AG09319 (cell line): Measurements from ENCODE around the gene TIAL1.

Experiments used
- DNase-seq: peaks from one replicate; pipeline ENCODE4 v3.0.0-alpha.2; 2010; ENCODE audit warnings: low read depth; ENCODE audit errors: extremely low read depth
- TF ChIP-seq, protein P1 (sequence below): IDR thresholded peaks from 2 replicates; pipeline ENCODE4 v1.5.1; 2011; ENCODE audit warnings: low read depth, mild to moderate bottlenecking, inconsistent platforms, low read length, moderate library complexity

TIAL1 gene, protein sequence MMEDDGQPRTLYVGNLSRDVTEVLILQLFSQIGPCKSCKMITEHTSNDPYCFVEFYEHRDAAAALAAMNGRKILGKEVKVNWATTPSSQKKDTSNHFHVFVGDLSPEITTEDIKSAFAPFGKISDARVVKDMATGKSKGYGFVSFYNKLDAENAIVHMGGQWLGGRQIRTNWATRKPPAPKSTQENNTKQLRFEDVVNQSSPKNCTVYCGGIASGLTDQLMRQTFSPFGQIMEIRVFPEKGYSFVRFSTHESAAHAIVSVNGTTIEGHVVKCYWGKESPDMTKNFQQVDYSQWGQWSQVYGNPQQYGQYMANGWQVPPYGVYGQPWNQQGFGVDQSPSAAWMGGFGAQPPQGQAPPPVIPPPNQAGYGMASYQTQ

DNA sequence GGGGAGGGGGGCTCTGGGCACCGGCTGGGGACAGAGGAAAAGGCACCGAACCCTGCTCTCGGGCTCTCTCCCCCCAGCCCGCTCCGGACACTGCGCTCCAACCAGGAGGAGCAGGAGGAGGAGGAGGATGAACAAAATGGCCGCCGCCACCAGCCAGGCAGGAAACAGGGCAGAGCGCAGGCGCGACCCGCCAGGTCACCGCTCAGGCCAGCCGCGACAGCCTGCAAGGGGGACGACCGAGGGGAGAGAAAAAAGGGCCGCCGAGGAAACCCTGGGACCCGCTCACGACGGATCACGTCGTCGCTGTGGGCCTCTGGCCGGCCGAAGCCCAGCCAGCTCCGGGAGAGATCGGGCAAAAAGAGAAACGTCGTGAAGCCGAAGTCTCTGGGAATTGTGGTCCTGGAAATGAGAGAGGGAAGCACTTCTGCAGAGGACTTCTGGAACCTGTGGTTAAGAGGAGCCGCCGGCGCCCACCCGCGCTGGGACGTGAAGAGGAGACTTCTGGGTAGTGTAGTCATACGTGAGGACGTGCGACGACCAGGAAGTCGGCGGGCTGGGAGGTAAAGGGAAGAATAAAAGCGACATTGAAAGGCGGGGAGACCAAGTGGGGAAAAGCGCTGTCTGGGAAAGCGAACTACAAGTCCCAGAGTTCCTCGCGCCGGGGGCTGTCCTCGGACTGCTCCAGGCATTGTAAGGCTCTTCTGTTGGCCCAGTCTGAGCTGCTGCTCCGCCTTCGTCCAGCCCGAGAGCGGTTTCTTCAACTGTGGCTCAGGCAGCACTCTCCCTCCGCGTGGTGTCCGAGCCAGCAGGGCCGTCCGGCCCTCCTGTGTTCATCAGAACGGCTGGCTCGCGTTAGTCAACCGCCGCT is at the start of gene TIAL1:
Gene TIAL1, minus strand, starts transcription at position 428 of the 868 bp plus-strand sequence. CDS start 499 bp downstream, outside the sequence.
- TF ChIP-seq, protein P1, sequence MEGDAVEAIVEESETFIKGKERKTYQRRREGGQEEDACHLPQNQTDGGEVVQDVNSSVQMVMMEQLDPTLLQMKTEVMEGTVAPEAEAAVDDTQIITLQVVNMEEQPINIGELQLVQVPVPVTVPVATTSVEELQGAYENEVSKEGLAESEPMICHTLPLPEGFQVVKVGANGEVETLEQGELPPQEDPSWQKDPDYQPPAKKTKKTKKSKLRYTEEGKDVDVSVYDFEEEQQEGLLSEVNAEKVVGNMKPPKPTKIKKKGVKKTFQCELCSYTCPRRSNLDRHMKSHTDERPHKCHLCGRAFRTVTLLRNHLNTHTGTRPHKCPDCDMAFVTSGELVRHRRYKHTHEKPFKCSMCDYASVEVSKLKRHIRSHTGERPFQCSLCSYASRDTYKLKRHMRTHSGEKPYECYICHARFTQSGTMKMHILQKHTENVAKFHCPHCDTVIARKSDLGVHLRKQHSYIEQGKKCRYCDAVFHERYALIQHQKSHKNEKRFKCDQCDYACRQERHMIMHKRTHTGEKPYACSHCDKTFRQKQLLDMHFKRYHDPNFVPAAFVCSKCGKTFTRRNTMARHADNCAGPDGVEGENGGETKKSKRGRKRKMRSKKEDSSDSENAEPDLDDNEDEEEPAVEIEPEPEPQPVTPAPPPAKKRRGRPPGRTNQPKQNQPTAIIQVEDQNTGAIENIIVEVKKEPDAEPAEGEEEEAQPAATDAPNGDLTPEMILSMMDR, result no peak

DNA sequence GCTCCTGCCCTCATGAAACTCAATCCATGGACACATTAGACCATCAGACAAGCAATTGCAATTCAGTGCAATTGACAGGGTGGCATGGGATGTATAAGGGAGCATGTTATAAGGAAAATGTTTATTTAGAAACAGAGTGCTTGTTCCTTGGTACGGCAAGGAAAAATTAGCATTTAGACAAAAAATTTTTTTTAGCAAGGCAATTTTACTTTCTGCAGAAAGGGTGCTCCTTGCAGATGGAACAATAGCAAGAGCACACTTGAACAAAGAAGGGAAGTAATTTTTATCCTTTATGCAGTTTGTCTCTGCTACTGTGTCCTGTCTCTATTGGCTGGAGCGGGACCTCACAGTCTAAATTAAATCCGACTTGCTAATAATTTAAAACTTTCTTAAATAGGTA is 48.2 kb upstream of the TIAL1 start:
- no peak for DNase-seq
- TF ChIP-seq, protein P1, result no peak

More for the DNA sequence above, at the start of gene TIAL1:
- peak; percentile 98 for DNase-seq

DNA sequence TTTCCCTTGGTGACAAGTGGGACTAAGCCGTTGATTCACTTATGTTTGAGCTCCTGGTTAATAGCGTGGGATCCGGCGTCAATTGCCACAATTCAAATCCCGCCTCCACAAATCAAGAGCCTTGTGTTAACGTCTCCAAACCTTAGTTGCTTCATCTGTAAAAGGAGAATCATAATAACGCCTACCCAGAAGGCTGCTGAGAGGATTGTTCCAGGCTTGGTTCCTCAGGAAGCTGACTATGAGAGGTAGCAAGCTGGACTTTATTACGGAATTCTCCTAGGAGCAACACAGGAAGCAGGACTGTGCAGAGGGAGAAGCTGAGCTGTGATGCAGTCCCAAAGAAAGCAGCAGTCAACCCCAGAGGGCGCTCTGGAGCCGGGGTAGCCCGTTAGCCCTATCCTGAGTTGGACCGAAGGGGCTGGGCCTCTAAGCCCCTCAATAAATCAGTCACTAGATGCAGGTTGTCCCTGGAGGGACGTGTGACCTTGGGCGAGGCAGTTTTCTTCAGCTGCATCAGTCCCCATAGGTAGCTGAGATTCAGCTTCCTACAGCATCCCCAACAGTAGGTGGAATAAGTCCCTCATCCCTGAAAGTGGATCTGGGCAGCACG is 47.5 kb upstream of the TIAL1 start:
- DNase-seq, result no peak
- TF ChIP-seq, protein P1, result no peak; the same call in none of the 2 replicates

DNA sequence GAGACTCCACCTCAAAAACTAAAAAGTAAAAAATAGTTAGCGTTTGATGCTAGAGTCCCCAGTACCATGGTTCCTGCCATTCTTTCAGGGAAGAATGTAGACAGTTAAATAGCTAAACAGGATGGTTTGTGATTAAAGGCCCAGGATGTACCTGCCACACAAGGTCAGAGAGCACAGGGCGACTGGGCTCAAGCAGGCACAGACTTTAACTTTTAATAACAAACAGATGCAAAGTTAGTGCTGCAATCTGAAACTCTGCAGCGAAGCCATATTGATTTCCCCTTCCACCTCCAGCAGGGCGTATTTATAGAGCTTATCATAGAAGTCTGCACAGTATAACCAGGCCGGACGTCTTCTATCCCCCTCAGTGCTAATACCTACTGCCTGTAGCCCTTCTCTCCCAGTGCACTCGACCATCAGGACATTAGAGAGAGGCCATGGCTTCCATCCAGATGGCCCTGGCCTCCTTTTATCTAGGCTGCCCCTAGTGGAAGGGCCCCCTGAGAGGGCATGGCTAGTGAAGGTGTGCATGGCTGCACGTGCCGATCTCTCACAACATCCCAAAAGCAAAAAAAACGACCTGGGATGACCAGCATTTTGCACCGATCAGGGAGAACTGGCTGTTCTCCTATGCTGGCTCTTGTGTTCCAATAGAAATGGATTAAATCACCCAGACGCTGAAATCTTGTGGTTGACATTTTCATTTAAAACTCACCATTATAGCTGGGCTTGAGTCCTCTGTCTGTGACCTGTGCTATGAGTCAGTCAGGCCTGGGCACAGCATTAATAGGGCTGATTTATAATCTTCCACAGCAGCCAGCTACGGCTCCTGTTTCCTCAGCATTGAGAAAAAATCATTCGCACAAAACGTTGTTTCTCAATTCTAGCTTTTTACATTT is 46.8 kb upstream of the TIAL1 start:
- no peak for DNase-seq

DNA sequence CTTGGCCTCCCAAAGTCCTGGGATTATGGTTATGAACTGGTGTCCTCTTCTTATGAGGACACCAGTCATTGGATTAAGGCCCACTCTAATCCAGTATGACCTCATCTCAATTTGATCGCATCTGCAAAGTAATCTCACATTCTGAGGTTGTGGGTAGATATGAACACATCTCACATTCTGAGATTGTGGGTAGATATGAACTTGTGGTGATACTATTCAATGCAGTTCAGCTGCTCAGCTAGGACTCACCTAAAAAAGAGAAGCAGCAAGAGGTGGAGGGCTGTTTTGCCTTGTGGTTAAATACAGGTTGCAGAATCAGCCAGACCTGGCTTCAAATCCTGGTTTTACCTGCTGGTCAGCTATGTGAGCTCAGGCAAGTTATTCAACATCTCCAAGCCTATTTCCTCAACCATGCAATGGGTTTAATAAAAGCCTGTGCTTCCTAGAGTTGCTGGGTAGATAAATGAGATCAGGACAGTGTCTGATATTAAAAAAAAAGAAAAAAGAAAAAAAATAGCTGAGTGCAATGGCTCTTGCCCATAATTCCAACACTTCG is 45.9 kb upstream of the TIAL1 start:
- no peak for DNase-seq
- TF ChIP-seq, protein P1, result no peak

More for the DNA sequence above, 46.8 kb upstream of the TIAL1 start:
- TF ChIP-seq, protein P1, result no peak

DNA sequence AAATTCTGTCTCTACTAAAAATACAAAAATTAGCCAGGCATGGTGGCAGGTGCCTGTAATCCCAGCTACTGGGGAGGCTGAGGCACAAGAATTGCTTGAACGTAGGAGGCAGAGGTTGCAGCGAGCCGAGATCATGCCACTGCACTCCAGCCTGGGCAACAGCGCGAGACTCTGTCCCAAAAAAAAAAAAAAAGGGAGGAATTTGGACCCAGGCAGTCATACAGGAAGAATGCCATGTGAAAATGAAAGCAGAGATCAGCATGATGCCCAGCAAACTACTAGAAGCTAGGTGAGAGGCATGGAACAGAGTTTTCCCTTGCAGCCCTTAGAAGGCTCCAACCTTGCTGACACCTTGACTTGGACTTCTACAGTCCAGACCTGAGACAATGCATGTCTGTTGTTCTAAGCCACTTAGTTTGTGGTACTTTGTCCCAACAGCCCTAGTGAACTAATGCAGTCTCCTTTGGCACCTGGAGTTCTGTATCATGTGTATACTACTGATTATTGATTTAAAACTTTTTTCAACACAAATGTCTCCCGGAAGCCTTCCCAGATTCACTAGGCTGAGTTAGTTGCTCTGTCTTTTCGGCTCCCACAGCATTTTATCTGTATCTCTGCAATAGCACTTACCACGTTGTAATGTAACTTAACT is 44.2 kb upstream of the TIAL1 start:
- TF ChIP-seq, protein P1, result no peak
- no peak for DNase-seq
